Right lobe of liver (tissue), 4 donors: Measurements from ENCODE around the gene WDFY3.

Experiments
- CTCF ChIP-seq, 4 donors: fragments of 200-600 bp in 3 of 4; fragments of 450-650 bp in 1 of 4; IDR thresholded peaks; one replicate each; pipeline versions ENCODE4 v1.5.1 to v1.8.0; 2016 to 2022; ENCODE audit warnings: antibody characterized with exemption in 4 of 4, mild to moderate bottlenecking in 2 of 4
- POLR2A ChIP-seq: fragments of 450-650 bp; IDR thresholded peaks from one replicate; pipeline ENCODE4 v1.6.1; 2017; ENCODE audit warnings: antibody characterized with exemption, mild to moderate bottlenecking
- donor health status: DM: no; HTN: no; CAD: no.
- donor health status: DM: no; HTN: no; CAD: no.
- donor health status: DM: no; HTN: yes; CAD: no.

GRCh38 chr4:84952776-84953175, 13.7 kb downstream of the WDFY3 start:
- TF ChIP-seq POLR2A (no peak), CTCF (IDR thresholded peaks at IDR 0.05) (no peak)
